Smooth muscle cell (in vitro differentiated cells): Measurements from ENCODE around the gene KIR3DL2. TPM values are rescaled to one million over a fixed set of nuclear protein-coding genes. Genes with fewer than 3 reads are reported as not detected.
"Not testable (repeated sequence)": the region's sequence is repeated elsewhere in the genome, so short reads cannot be mapped to it uniquely, and the experiment has no call there.

Experiments used
- DNase-seq: peaks from one replicate; lab custom pipeline; 2025; ENCODE audit not compliant: unreplicated experiment; lab: John Stamatoyannopoulos, UW
- H2AFZ ChIP-seq: fragments of 200-600 bp; sonication (generic); 2 replicates; pipeline ENCODE4 v1.6.0; 2016; ENCODE audit warnings: antibody characterized with exemption, low read depth, mild to moderate bottlenecking
- H3F3A ChIP-seq: fragments of 200-600 bp; sonication (generic); 2 replicates; pipeline ENCODE4 v1.6.0; 2017; ENCODE audit warnings: antibody characterized with exemption, low read depth
- H3K27ac ChIP-seq: fragments of 200-600 bp; sonication (generic); 2 replicates; pipeline ENCODE4 v1.5.1; 2016; ENCODE audit warnings: low read depth, mild to moderate bottlenecking
- H3K27me3 ChIP-seq: fragments of 200-600 bp; sonication (generic); 2 replicates; pipeline ENCODE4 v1.6.1; 2016; ENCODE audit warnings: low read depth, mild to moderate bottlenecking
- H3K36me3 ChIP-seq: fragments of 200-600 bp; sonication (generic); 2 replicates; pipeline ENCODE4 v1.5.1; 2016; ENCODE audit warnings: low read depth
- H3K4me1 ChIP-seq: fragments of 200-600 bp; sonication (generic); 2 replicates; pipeline ENCODE4 v1.5.1; 2016; ENCODE audit warnings: low read depth
- H3K4me2 ChIP-seq: fragments of 200-600 bp; sonication (generic); 2 replicates; pipeline ENCODE4 v1.6.0; 2016; ENCODE audit warnings: mild to moderate bottlenecking
- H3K4me3 ChIP-seq: fragments of 200-600 bp; sonication (generic); 2 replicates; pipeline ENCODE4 v1.5.1; 2016; ENCODE audit warnings: mild to moderate bottlenecking
- H3K79me2 ChIP-seq: fragments of 200-600 bp; sonication (generic); 2 replicates; pipeline ENCODE4 v1.6.0; 2016; ENCODE audit warnings: low read depth, mild to moderate bottlenecking
- H3K9ac ChIP-seq: fragments of 200-600 bp; sonication (generic); 2 replicates; pipeline ENCODE4 v1.6.0; 2016; ENCODE audit warnings: low read depth
- H3K9me3 ChIP-seq: fragments of 200-600 bp; sonication (generic); replicated peaks from 2 replicates; pipeline ENCODE4 v1.5.1; 2016; ENCODE audit warnings: low read depth
- H4K20me1 ChIP-seq: fragments of 200-600 bp; sonication (generic); 2 replicates; pipeline ENCODE4 v1.6.0; 2016; ENCODE audit warnings: low read depth
- CTCF ChIP-seq: fragments of 200-600 bp; sonication (generic); IDR thresholded peaks from 2 replicates; pipeline ENCODE4 v1.5.1; 2017; ENCODE audit warnings: borderline replicate concordance, mild to moderate bottlenecking, antibody characterized with exemption; ENCODE audit not compliant: insufficient read depth, poor library complexity, severe bottlenecking
- WGBS: methylation state at CpG from one replicate; pipeline ENCODE4 v1.1.7; 2016; ENCODE audit warnings: low lambda C conversion rate; 5-methylcytosine and 5-hydroxymethylcytosine counted together
- polyA plus RNA-seq: library from polyadenylated mRNA; unstranded; fragments of >200 nt; fragmentation: Nextera tagmentation; extraction: Ambion mirVana; gene quantifications from 2 replicates; pipeline ENCODE4 v1.2.1, GENCODE V29; 2016
- total RNA-seq: library from RNA; depleted of rRNA; stranded (reverse); fragments of >200 nt; gene quantifications from 2 replicates; pipeline ENCODE4 v1.2.3, GENCODE V29; 2014

KIR3DL2 gene
- total and polyA plus RNA-seq, 2 experiments from 2014 or later, result not detected

DNA sequence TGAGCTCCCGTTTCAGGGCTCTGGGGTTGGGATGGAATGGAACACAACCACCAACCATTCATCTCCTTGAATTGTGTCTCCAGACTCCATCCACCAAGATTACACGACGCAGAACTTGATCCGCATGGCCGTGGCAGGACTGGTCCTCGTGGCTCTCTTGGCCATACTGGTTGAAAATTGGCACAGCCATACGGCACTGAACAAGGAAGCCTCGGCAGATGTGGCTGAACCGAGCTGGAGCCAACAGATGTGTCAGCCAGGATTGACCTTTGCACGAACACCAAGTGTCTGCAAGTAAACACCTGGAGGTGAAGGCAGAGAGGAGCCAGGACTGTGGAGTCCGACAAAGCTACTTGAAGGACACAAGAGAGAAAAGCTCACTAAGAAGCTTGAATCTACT is 39.3 kb downstream of the KIR3DL2 start:
- Histone ChIP-seq H3K4me1 (no peaks in the 10 kb centered on the region), H2AFZ (no peak overlapping the region), H3K79me2 (no peaks in the 10 kb centered on the region), H3F3A (no peaks in the 10 kb centered on the region), H3K4me3 (no peak overlapping the region), H3K9ac (no peak overlapping the region), H3K4me2 (no peak overlapping the region), H3K36me3 (no peaks in the 10 kb centered on the region), H3K27ac (no peak overlapping the region), H3K27me3 (no peaks in the 10 kb centered on the region), H3K9me3 (no peaks in the 10 kb centered on the region), H4K20me1 (no peaks in the 10 kb centered on the region)
- WGBS, result 92% methylated on average over 11 of the region's 11 CpGs
- no peak for TF ChIP-seq CTCF
- no peak for DNase-seq

DNA sequence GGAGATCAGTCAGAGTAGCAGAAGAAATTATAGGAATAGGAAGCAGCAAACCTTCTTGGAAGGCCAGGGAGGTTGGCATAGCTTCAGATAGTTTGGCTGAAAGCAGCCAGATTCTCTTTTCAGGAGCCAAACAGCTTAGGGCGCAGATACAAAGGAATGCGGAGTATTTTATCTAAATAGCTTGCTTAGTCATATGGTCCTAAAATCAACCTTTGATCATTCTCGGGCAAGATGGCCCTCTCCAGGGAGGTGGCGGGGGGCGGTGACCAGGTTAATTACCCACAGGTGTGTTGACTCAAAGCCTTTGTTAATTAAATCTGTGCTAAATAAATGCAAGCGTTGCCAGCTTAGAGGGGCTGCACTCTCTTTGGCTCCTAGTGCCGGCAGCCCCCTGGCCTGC is 43.2 kb downstream of the KIR3DL2 start:
- no peaks in the 10 kb centered on the region for H4K20me1 ChIP-seq
- no peak overlapping the region for H3K9ac ChIP-seq
- H3K4me3 ChIP-seq, result no peak overlapping the region
- no peak overlapping the region for H2AFZ ChIP-seq
- no peak for TF ChIP-seq CTCF
- no peaks in the 10 kb centered on the region for H3K4me1 ChIP-seq
- no peaks in the 10 kb centered on the region for H3K79me2 ChIP-seq
- no peak overlapping the region for H3K27ac ChIP-seq
- WGBS, result 22% methylated on average over 7 of the region's 7 CpGs
- no peaks in the 10 kb centered on the region for H3K36me3 ChIP-seq
- no peaks in the 10 kb centered on the region for H3K27me3 ChIP-seq
- H3F3A ChIP-seq, result no peaks in the 10 kb centered on the region
- DNase-seq, result no peak
- H3K4me2 ChIP-seq, result no peak overlapping the region
- no peaks in the 10 kb centered on the region for H3K9me3 ChIP-seq

DNA sequence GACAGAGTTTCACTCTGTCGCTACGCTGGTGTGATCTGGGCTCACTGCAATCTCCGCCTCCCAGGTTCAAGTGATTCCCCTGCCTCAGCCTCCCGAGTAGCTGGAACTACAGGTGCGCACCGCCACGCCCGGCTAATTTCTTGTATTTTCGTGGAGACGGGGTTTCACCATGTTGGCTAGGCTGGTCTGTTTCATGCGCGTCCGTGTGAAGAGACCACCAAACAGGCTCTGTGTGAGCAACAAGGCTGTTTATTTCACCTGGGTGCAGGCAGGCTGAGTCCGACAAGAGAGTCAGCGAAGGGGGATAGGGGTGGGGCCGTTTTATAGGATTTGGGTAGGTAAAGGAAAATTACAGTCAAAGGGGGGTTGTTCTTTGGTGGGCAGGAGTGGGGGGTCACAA is 43.9 kb downstream of the KIR3DL2 start:
- not testable (repeated sequence) for H3K9me3 ChIP-seq, H3K27ac ChIP-seq, H3K36me3 ChIP-seq, H3K9ac ChIP-seq, DNase-seq, H2AFZ ChIP-seq, H3K4me3 ChIP-seq, H3K4me2 ChIP-seq, H3F3A ChIP-seq, H4K20me1 ChIP-seq, H3K4me1 ChIP-seq, H3K27me3 ChIP-seq, H3K79me2 ChIP-seq
- 55% methylated on average over 16 of the region's 16 CpGs for WGBS

GRCh38 chr19:54896036-54896435 is 45.8 kb downstream of the KIR3DL2 start:
- no peak overlapping the region for H3K4me3 ChIP-seq
- no peaks in the 10 kb centered on the region for H3K36me3 ChIP-seq
- H4K20me1 ChIP-seq, result no peaks in the 10 kb centered on the region
- no peak overlapping the region for H3K27ac ChIP-seq
- no peak overlapping the region for H2AFZ ChIP-seq
- no peaks in the 10 kb centered on the region for H3F3A ChIP-seq
- H3K27me3 ChIP-seq, result no peaks in the 10 kb centered on the region
- no peaks in the 10 kb centered on the region for H3K9me3 ChIP-seq
- no peak overlapping the region for H3K4me2 ChIP-seq
- no peak for DNase-seq
- 84% methylated on average over 2 of the region's 2 CpGs for whole genome bisulfite sequencing
- H3K9ac ChIP-seq, result no peak overlapping the region
- no peaks in the 10 kb centered on the region for H3K4me1 ChIP-seq
- TF ChIP-seq CTCF, result no peak
- no peaks in the 10 kb centered on the region for H3K79me2 ChIP-seq

GRCh38 chr19:54898685-54899084 is 48.4 kb downstream of the KIR3DL2 start:
- H3K4me3 ChIP-seq, H4K20me1 ChIP-seq, H3K79me2 ChIP-seq, H3K27ac ChIP-seq, H3K9ac ChIP-seq, H3K4me2 ChIP-seq, H3K4me1 ChIP-seq, H3K36me3 ChIP-seq, H3K9me3 ChIP-seq, H3K27me3 ChIP-seq, DNase-seq, H3F3A ChIP-seq, H2AFZ ChIP-seq: not testable (repeated sequence)
- WGBS, result 74% methylated on average over 7 of the region's 7 CpGs

DNA sequence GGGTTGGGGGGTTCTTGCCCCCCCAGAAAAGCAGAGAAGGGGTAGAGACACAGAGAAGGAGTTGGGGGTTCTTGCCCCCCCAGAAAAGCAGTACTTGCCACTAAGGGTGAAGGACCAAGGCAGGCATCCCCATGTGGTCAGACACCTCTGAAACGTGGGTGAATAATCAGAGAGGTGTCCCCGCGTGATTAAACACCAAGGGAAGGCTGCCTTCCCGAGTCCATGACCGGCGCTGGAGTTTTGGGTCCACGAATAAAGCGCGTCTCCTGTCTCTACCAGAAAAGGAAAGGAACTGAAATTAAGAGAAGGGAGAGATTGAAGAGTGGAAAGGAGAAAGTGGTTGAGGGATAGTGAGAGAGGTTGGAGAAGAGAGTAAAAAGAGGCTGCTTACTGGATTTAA is 49.4 kb downstream of the KIR3DL2 start:
- H3K27me3 ChIP-seq, H3K36me3 ChIP-seq, H3K4me2 ChIP-seq, H4K20me1 ChIP-seq, H3K4me3 ChIP-seq, H3K9ac ChIP-seq, DNase-seq, H3K79me2 ChIP-seq, H3K27ac ChIP-seq, H3K9me3 ChIP-seq, H3F3A ChIP-seq, H2AFZ ChIP-seq, H3K4me1 ChIP-seq: not testable (repeated sequence)
- 90% methylated on average over 9 of the region's 9 CpGs for WGBS

GRCh38 chr19:54901153-54901552 is 50.9 kb downstream of the KIR3DL2 start:
- H3K4me2 ChIP-seq, H3K27ac ChIP-seq, H3K4me1 ChIP-seq, H3K4me3 ChIP-seq, DNase-seq, H3K79me2 ChIP-seq, H3K9me3 ChIP-seq, H3K36me3 ChIP-seq, H3K27me3 ChIP-seq, H4K20me1 ChIP-seq, H3F3A ChIP-seq, H2AFZ ChIP-seq, H3K9ac ChIP-seq: not testable (repeated sequence)
- WGBS, result 84% methylated on average over 8 of the region's 8 CpGs
